Parathyroid adenoma (tissue), 2 donors: Measurements from ENCODE around the gene PIAS1.

Source experiments
- H2AFZ ChIP-seq: fragments of 300-600 bp; sonication (generic); one replicate; pipeline ENCODE4 v1.7.0; 2017; ENCODE audit warnings: antibody characterized with exemption, mild to moderate bottlenecking
- H3K27ac ChIP-seq: fragments of 300-600 bp; sonication (generic); one replicate; pipeline ENCODE4 v1.7.0; 2017
- H3K27me3 ChIP-seq: fragments of 300-600 bp; sonication (generic); one replicate; pipeline ENCODE4 v1.7.0; 2017; ENCODE audit warnings: low read length; ENCODE audit not compliant: control insufficient read depth, insufficient read depth
- H3K36me3 ChIP-seq: fragments of 300-600 bp; sonication (generic); one replicate; pipeline ENCODE4 v1.7.0; 2017; ENCODE audit warnings: low read length; ENCODE audit not compliant: control insufficient read depth, insufficient read depth
- H3K4me1 ChIP-seq: fragments of 300-600 bp; sonication (generic); one replicate; pipeline ENCODE4 v1.7.0; 2017; ENCODE audit warnings: control low read depth
- H3K4me2 ChIP-seq: fragments of 300-600 bp; sonication (generic); one replicate; pipeline ENCODE4 v1.7.0; 2017; ENCODE audit warnings: low read length
- H3K4me3 ChIP-seq: fragments of 300-600 bp; sonication (generic); one replicate; pipeline ENCODE4 v1.7.0; 2017; ENCODE audit warnings: low read depth, low read length
- H3K79me2 ChIP-seq: fragments of 300-600 bp; sonication (generic); one replicate; pipeline ENCODE4 v1.7.0; 2017; ENCODE audit warnings: control low read depth
- H3K9ac ChIP-seq: fragments of 300-600 bp; sonication (generic); one replicate; pipeline ENCODE4 v1.7.0; 2017; ENCODE audit warnings: mild to moderate bottlenecking
- H3K9me3 ChIP-seq: fragments of 300-600 bp; sonication (generic); one replicate; pipeline ENCODE4 v1.7.0; 2017; ENCODE audit warnings: low read length; ENCODE audit not compliant: control insufficient read depth
- CTCF ChIP-seq: fragments of 300-600 bp; sonication (generic); IDR thresholded peaks from one replicate; pipeline ENCODE4 v1.7.0; 2017; ENCODE audit warnings: antibody characterized with exemption, mild to moderate bottlenecking
- donor health status: primary hyperparathyroidism.

PIAS1 gene

GRCh38 chr15:68235022-68235421 is 180.9 kb downstream of the PIAS1 start:
- Histone ChIP-seq H3K9me3 (no peaks in the 10 kb centered on the region), H3K4me3 (no peak overlapping the region), H3K27me3 (no peaks in the 10 kb centered on the region), H3K36me3 (no peaks in the 10 kb centered on the region), H3K79me2 (no peaks in the 10 kb centered on the region), H3K9ac (no peak overlapping the region), H3K27ac (no peak overlapping the region), H3K4me2 (no peak overlapping the region), H2AFZ (no peak overlapping the region), H3K4me1 (no peaks in the 10 kb centered on the region)
- TF ChIP-seq CTCF, result no peak

- no peak overlapping the region for H2AFZ ChIP-seq
- no peaks in the 10 kb centered on the region for H3K4me1 ChIP-seq
- no peak overlapping the region for H3K9ac ChIP-seq
- H3K27ac ChIP-seq, result no peak overlapping the region
- H3K36me3 ChIP-seq, result no peaks in the 10 kb centered on the region
- no peaks in the 10 kb centered on the region for H3K27me3 ChIP-seq
- H3K9me3 ChIP-seq, result no peaks in the 10 kb centered on the region
- no peak for TF ChIP-seq CTCF
- H3K4me2 ChIP-seq, result no peak overlapping the region
- H3K4me3 ChIP-seq, result no peak overlapping the region
- H3K79me2 ChIP-seq, result no peaks in the 10 kb centered on the region
Observed at GRCh38 chr15:68239025-68239424, 184.9 kb downstream of the PIAS1 start.

GRCh38 chr15:68241088-68241935 is 187.2 kb downstream of the PIAS1 start:
- Histone ChIP-seq H3K4me2 (no peak overlapping the region), H3K27me3 (no peaks in the 10 kb centered on the region), H3K36me3 (no peaks in the 10 kb centered on the region), H3K79me2 (no peaks in the 10 kb centered on the region), H3K4me1 (no peaks in the 10 kb centered on the region), H2AFZ (no peak overlapping the region), H3K27ac (no peak overlapping the region), H3K9ac (no peak overlapping the region), H3K4me3 (no peak overlapping the region), H3K9me3 (no peaks in the 10 kb centered on the region)
- no peak for TF ChIP-seq CTCF
